NT2/D1 (cell line): ENCODE results near the gene CELF4.

Experiments used
- SUZ12 ChIP-seq: IDR thresholded peaks from 2 replicates; pipeline ENCODE4 v1.6.1; 2011; ENCODE audit not compliant: insufficient read length, insufficient read depth; ENCODE audit errors: extremely low read depth
- YY1 ChIP-seq: IDR thresholded peaks from 2 replicates; pipeline ENCODE4 v1.6.1; 2011; ENCODE audit not compliant: insufficient read length, insufficient read depth

- TF ChIP-seq YY1 (no peak), SUZ12 (no peak)
These were observed 24.7 kb upstream of the CELF4 start for GRCh38 chr18:37590346-37590745.
